Muscle of back (tissue), 11 donors: ENCODE measurements around the gene SLAMF9. TPM values are rescaled to one million over a fixed set of nuclear protein-coding genes. Genes with fewer than 3 reads are reported as not detected.

Source experiments
- DNase-seq, 3 donors: peaks; one replicate each; pipeline versions ENCODE4 v3.0.0 to v3.0.0-alpha.2; 2013
- polyA plus RNA-seq, 10 donors: library from polyadenylated mRNA; unstranded; fragments of 120-200 nt; gene quantifications; one replicate each; pipeline ENCODE4 v1.2.1, GENCODE V29; 2013; ENCODE audit not compliant: insufficient read length in 10 of 10

Gene SLAMF9
- polyA plus RNA-seq, 10 donors: not detected

DNA sequence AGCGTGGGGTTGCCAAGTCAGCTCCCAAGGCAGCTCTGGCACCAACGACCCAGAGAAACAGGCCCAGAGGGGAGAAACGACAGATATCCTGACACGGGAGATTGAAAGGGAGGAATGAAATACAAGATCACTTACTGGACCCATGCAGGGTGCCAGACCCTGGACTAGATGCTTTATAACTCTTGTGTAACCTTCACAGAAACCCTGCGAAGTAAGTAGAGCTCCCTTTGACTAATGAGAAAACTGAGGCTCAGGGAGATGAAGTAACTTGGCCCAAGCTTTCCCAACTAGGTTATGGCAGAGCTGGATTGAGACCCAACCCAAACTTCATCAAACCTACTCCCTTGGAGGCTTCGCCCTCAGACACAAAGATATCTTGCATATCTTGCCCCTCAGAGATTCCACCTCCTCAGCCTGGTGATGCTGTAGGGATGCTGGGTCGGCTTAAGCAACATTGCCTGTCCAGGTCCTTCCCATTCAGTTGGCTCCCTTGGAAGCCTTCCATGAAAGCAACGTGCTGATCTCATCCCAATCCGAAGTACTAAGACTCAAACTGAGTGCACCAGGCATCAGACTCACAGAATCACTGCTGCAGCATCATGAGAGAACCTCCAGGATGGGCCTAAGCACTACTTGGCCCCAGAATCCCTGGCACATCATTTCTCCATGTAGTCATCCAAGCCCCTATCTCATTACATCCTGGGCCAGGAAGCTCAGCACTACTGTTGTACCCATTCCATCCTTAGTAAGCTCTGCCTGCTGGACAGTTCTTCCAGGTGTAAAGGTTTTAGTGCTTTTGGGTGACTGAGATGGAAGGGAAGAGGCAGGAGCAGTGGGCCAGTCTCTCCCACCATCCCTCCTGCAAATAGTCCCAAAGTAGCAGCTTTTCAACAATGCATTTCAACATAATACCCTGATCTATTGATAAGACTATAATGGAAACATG is 7.5 kb downstream of the SLAMF9 start:
- no peak for DNase-seq

DNA sequence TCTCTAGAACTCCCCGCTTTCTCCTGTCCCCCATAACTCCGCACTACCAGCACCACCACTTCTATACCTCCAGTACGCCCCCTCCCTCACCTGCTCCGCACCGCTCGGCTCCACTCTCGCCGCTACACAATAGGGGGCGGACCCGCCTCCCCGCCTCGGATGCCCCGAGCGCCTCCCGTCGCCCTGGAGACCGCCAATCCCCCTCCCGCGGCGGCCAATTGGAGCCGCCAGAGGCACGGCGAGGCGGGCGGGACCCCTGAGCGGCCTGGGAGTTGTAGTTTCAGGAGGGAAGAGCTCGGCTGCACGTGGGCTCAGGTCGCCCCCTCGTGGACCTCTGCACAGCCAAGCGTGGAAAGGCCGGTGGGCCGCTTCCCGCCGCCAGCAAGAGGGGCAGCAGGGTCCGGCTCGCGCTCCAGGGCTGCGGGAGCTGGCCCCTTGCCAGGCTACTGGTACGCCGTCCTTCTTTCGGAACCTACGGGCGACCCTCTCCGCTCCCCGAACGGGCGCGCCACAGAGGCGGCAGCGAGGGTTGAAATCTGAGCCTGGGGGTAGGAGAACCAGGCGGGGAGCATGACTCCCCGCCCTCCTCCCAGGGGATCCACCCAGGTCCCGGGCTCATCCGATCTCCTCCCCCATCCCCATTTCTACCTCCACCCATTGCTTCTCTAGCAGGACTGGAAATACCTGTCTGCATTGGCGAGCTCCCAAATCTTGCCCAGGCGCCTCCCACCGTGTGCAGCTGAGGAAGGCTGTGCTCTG is 8.4 kb downstream of the SLAMF9 start, which contains the start of gene IGSF9:
Gene IGSF9, minus strand, starts transcription at position 131 of the 759 bp plus-strand sequence. CDS start 2,159 bp downstream, outside the sequence.
- peak; percentile 73 to 94 (median 80) for DNase-seq

DNA sequence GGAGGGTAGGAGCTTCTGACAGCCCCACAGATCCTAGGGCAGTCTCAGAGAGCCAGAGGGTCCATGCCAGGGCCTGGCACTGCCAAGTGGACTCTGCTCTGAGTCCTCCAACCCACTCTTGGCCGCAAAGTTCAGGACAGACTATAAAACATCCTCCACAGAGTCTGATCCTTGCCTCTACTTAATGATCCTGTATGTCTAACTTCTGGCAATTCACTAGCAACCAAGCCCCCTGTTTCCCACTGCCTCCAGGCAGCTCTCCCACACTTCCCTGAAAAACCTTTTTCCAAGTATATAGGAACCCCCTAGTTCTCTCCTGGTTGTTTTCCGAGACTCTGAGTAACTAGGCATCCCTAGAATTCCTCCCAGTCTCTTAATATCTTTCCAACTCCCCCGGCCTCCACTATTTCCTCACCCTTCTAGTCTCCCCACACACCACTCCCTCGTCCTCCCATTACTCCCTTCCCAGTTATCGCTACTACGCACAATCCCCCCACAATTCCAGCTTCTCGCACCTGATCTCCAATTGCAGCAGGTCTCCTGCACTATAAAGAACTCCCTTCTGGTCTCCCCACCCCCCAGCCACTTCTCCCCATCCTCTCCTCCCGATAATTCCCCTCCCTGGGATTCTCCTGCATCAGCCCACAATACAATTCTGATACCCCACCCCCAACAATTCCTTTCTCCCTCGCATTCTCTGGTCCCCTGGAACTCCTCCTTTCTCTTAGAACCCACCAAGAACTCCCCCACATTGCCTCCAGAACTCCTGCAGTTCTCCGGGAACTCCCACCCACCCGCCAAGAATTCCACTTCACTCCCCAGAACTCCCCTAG is 9.2 kb downstream of the SLAMF9 start:
- no peak for DNase-seq

DNA sequence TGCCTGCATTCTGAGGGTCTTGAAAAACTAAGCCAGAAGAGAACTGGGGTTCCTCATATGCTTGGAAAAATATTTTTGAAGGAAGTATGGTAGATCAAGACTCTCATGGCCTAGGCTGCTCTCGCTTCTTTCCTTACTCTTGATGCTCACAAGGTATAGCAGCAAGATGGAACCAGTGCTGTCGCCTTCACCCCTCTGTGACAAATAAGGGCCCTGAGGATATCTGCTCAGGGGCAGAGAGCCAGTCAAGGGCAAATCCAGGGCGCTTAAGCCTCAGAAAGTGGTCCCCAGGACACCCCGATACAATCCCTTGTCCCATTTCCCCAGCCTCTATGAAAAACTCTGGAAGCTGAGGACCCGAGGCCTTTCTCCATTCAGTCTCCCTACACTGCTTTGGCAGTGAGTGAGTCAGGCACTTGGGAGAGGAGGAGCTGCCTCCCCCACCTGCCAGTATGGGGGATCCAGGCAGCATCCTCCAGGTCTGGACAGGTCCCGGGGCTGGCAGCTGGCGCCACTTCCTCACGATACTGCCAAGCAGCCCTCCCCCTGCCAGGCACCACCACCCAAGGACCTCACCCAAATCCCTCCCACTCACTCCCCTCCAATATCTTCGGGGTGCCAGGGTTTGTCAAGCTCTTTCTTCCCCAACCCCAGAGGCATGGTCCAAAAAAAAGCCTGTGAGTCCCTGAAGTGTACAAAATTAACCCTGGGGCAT is 10.0 kb downstream of the SLAMF9 start:
- no peak for DNase-seq

DNA sequence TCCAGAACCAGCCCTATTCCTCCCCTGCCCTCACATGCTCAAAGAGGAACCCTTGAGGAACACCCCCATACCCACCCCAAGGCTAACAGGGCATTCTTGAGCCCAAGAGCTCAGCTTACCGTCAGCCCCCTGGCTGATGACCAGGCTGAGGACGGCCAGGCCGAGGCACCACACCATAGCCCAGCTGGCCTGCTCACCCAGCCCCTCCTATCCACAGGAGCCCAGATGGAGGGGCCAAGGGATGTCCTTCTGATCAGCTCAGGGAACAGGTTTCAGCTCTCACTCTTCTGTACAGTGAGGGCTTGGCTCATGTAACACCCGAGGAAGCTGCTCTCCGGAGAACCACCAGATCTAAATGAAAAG is 10.8 kb downstream of the SLAMF9 start:
- no peak for DNase-seq

DNA sequence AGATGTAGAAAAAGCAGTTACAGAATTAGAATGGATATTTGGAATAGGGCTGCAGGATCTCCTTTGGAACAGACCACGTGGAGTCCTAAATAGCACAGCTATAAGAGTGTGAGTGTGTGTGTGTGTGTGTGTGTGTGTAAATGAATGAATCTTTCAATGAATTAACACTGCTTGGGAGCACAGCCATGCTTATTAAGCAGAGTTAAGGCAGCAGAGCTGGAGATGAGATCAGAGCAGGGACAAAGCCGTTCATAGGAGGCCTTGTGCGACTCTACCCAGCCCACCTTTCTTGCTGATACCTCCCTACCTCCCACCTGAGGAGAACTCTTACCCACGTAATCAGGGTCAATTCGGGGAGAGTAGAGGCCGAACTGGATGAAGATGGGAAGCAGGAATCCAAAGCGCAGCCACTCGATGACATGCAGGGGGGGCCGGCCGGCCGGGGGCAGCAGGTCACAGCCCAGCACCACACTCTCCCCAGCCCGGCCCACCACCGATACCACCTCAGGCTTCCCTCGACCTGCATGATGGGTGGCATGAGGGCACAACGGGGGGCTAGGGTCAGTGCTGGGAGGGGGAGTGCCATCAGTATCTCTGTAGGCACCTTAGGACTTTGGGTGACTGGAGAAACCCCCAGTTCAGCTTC is 11.3 kb downstream of the SLAMF9 start:
- DNase-seq: no peak

DNA sequence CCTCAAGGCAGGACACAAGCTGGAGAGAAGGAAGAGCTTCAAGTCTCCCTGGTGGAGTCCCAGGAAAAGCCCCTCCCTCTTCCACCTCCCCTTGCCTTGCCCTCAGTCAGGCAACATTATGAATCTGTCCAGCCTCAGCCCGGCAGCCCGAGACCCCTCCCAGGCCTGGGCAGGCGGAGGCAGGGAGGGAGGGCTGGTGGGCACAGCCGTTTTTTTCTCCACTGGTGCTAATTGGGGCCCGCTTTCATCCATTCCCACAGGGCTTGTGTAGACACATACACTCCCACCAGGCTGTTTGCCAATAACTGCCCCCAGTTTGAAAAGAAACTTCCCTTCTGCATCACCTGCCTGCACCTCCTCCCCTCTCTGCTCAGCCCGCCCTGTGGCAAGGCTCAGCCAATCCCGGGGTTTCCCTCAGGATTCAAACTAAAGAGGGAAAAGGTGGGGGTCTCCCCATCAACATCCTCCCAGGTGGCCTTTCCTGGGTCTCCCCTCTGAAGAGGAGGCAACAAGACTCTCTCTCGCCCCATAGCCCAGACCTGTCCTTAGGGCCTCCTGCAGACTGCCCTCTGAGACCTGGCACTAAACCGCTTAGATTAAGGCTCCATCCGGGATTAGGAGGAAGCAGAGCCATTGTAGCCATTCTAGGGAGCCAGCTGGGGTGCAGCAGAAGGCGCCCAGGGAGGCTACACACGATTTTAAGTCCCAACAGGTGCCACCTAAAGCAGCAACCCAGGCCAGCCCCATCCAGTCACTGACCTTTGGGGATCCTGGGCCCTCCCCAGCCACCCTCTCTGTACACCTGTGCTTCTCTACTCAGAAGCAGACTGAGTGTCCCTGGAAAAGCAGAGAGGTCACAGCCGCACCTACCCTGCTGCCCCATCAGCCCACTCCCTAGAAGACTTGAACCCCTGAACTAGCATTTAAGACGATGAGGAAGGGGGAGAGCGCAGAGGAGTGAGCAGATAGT is 12.2 kb downstream of the SLAMF9 start:
- no peak for DNase-seq

DNA sequence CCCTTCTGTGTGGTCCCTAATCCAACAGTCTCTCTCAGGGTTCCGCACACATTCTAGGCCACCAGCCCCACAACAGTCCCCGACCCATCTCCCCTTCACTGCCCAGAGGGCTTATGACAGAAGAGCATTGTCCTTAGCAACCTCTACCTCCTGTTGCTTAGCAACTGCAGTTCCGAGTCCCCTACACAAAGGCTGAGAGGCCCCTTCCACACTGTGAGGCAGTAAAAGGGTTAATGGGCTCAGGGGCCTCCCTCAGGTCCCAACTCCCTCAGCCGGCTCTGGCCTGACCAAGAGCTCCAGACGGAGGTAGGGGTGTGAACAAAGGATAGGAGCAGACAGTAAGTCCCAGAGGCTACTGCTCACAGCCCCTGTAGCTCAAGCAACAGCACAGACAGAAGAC is 12.9 kb downstream of the SLAMF9 start:
- DNase-seq: no peak

DNA sequence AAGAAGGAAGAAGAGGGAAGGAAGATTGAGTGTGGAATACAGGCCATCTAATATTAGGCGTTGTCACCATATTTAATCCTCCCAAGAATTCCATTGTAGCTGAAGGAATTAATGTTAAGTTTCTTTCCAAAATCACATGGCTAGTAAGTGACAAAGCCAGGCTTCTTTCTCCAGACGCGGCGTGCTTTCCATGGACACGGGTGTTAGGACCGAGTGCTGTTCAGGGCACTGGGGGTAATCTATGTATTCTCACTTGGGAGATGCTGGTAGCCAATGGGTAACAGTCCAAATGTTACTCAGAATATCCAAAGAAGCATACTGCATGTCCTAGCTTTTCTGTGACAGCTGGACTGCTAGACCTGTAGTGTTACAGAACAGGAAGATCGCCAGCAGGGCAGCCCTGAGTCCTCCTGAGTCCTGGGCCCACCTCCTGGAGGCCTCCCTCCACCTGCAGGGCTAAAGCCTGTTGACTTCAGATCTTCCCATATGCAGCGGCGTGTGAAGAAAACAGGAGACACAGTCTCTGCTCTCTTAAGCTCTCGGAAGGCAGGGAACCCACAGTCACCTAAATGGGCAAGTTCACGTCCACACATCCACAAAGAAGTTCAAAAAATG is 13.9 kb downstream of the SLAMF9 start:
- no peak for DNase-seq

DNA sequence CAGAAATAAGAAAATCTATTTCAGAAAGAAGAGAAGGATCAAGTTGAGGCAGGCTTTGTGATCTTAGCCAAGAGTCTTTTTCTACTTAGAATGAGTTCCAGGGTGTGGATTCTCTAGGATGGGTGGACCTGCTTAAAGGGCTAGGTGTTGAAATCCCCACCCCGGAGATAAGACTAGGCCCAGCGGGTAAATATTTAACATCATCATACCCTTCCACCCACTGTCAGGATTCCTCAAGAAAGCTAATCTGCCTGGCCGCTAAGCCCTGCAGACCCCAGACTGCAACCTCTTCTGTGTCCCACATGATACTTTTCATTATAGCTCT is 14.4 kb downstream of the SLAMF9 start:
- no peak for DNase-seq

DNA sequence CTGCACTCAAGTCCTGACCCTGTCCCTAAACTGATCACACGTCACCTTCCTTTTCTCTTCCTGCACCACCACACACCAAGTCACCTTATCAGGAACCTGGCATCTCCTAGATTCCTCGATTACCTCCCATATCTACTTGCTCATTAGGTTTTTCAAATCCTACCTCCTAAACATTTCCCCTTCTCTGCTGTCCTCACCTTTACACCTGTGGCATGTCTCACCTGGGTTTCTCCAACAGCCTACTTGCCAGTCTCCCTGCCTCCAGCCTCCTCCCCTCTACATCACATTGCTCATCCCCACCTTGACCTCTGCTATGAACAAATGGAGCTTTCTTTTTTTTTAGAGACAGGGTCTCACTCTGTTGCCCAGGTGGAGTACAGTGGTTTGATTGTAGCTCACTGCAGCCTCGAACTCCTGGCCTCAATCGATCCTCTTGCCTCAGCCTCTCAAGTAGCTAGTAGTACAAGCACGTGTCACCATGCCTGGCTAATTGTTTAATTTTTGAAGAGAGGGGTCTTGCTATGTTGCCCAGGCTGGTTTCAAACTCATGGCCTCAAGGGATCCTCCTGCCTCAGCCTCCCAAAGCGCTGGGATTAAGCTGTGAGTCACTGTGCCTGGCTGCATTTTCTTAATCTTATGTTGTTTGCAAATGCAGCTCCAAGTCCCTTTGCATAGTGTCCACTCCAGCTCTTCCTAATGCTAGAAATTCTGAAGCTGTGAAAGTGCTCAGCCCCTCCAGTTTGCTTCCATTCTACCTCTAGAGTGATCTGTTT is 14.9 kb downstream of the SLAMF9 start:
- no peak for DNase-seq

DNA sequence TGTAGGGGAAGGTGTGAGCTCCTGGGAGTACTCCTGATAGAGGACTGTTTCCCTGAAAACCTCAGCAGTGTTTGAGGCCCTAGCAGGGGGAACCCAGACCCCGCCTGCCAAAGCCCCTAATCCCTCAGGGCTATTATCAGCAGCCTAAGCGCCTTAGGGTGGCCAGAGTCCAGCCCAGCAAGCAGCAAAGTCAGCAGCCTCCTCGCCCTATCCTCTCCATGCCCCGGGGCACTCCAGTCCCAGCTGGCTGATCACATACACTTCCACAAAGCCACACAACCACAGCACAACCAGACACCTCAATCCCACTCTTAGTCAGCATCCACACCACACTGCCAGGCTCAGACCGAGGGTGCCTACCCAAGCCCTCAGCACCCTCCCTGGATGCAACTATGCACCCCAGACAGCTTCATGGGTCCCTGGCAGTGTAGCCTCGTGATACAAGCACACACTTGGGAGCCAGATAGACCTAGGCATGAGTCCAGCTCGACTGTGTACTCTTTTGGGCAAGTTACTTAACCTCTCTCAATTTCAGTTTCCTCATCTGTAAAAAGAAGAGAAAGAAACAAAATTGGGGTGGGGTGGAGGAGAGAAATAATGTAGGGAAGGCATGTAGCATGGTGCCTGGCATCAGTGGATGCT is 15.7 kb downstream of the SLAMF9 start:
- DNase-seq: no peak

DNA sequence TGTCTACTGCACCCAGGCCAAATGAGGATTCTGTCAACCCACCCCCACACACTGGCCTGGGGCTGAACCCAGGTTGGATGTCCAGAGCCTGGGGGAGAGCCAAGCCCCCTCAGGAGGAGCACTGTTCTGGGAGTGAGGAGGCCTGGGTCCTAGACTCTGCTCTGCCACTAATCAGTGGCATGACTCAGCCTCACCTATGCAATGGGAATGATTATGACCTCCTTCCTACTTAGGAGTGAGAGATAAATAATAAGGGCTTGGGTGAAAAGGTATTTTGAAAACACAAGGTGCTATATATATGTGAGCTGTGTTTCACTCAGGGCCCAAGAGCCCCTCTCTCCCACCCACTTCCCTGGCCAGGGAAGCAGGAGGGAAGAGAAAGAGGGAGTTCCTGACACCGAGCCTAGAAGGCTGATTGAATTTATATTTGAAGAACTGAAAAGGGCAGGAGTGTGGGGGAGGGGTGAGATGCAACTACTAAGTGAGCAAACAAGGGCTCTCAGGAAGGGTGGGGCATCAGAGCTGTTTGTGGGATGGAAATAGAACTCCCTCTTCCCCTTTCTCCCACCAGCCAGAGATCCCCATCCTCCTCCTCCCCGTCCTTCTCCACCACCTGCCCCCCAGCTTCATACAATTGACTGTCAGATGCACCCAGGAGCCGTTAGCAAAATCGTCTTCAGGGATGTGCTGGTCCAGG is 16.8 kb downstream of the SLAMF9 start:
- DNase-seq: no peak

DNA sequence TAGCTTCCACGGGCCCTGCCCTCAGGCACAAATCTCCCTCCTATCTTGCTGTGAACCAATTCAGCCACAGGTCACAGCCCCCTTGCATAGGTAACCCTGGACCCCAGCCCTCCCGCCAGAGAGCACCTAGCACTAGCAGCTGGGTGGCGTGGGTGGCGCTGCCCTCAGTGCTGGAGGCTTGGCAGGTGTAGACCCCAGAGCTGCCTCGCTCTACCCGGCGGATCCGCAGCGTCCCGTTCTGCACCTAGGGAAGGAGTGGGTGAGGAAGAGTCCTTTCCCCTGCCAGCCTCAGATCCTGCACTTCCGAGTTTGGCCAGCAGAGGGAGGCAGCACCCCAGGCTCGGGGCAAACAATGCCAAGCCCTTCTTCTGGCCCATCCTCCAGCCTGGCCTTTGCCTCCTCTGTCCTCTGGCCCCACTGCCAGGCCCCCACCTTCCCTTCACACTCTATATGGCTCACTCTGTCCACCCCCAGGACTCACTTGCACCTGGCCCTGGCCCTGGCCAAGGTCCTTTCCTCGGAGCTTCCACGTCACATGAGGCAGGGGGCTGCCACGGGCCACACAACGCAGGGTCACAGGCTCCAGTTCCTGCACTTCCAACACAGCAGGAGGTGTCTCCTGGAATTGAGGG is 17.6 kb downstream of the SLAMF9 start:
- peak in 2 of 3 donors; percentile 63 to 74 for DNase-seq

DNA sequence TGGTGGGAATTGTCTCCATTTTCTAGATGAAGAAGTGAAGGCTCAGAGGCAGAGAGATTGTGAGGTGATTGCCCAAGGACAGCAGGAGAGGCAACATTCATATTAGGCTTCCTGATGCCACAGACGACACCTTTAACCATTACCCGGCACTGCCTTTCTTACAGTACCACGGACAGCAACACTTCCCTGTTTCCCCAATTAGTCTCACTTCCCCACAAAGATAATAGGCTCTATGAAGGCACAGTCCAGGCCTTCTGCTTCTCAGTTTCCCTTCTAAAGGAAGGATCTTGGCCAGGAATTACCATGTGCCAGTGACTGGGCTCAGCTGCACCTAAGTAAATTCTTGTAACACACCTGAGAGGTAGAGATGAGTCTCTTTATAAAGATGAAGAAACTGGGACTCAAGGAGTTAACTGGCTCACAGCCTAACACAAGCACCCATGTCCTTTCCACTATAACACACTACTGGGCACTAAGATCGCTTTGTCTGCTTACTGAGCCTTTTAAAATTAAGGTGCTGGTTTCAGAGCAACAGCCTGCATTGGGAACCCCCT is 18.2 kb downstream of the SLAMF9 start:
- no peak for DNase-seq

DNA sequence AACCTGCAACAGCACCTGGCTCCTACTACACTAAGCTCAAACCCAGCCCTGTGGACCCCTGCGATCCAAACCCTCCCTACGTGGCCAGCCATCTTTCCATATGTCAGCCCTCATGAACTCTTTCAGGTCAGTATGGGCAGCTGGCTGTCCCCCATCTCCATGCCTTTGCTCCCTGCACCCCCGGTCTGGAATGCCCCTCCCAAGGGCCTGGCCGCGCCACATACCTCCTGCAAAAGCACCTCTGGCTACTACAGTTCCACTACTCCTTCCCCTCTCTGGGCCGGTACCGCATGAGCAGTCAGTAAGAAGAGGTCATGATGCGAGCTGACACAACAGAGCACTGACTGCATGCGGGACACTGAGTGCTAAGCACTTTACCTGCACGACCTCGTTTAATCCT is 18.7 kb downstream of the SLAMF9 start:
- DNase-seq: no peak
